Tibial artery (tissue), 4 donors: ENCODE results near the gene SAC3D1.

Experiments used
- DNase-seq, 2 donors: peaks; one replicate each; pipeline ENCODE4 v3.0.0-alpha.2; 2019
- H3K27ac ChIP-seq, 2 donors: fragments of 200-600 bp; sonication (generic) in 1 of 2; 1 replicate in 1 of 2; 2 replicates in 1 of 2; pipeline ENCODE4 v1.5.1; 2018 to 2019; ENCODE audit warnings: mild to moderate bottlenecking in 1 of 2
- H3K27me3 ChIP-seq, 2 donors: fragments of 200-600 bp; sonication (generic) in 1 of 2; one replicate each; pipeline versions ENCODE4 v1.5.1 to v1.6.0; 2016 to 2019
- H3K36me3 ChIP-seq, 3 donors: fragments of 200-600 bp; sonication (generic) in 2 of 3; one replicate each; pipeline ENCODE4 v1.5.1; 2016 to 2019; ENCODE audit warnings: mild to moderate bottlenecking in 2 of 3
- H3K4me1 ChIP-seq, 4 donors: fragments of 200-600 bp; sonication (generic) in 2 of 4; 1 replicate in 3 of 4; 2 replicates in 1 of 4; pipeline ENCODE4 v1.5.1; 2016 to 2019
- H3K4me3 ChIP-seq, 2 donors: fragments of 200-600 bp; sonication (generic) in 1 of 2; 1 replicate in 1 of 2; 2 replicates in 1 of 2; pipeline ENCODE4 v1.5.1; 2018 to 2019; ENCODE audit warnings: mild to moderate bottlenecking in 2 of 2
- H3K9me3 ChIP-seq, 3 donors: fragments of 200-600 bp; sonication (generic) in 1 of 3; one replicate each; pipeline ENCODE4 v1.5.1; 2016 to 2019
- intact Hi-C: fragments of 100-400 bp; cut with DNase I; formaldehyde crosslinking; loops from one replicate; pipeline ENCODE4 v1.15.0; 2023; ENCODE audit warnings: low total_unique reads
- TF ChIP-seq, protein P1 (sequence below), 2 experiments: fragments of 200-600 bp in 1 of 2; fragments of 450-650 bp in 1 of 2; IDR thresholded peaks; one replicate each; pipeline ENCODE4 v1.5.1; 2017 to 2019; ENCODE audit warnings: antibody characterized with exemption in 2 of 2, mild to moderate bottlenecking in 1 of 2, moderate library complexity in 1 of 2

SAC3D1 gene

DNA sequence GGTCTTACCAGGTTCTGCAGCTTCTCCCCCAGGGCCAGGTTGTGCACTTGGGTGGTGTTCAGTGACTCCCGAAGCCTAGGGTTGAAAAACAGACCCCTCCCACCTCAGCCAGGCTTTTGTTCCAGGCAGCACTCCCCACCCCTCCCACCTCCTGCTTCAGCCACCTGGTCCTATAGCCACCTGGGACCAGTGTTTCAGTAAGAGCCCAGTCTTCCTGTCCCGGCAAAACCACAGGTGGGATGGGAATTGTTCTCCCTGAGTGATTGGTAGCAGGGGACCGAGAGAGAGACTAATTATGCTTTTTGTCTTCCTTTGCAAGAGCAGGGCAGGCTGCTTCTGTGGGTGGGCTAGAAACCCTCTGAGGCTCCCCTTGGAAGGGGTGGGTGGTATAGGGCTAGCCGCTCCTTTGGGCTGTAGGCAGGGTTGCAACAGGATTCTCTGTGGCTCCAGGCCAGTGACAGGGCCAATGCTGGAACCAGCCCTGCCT, 25.8 kb downstream of the SAC3D1 start:
- H3K27me3 ChIP-seq, result peaks cover 0 to 25% of the 10 kb centered on the region in 2 donors
- H3K27ac ChIP-seq, result no peak overlapping the region
- H3K36me3 ChIP-seq, result no peaks in the 10 kb centered on the region
- no peak for DNase-seq
- no peak overlapping the region for H3K4me3 ChIP-seq
- no peaks in the 10 kb centered on the region for H3K9me3 ChIP-seq
- H3K4me1 ChIP-seq, result no peaks in the 10 kb centered on the region
- intact Hi-C loops, result no loop called here
- TF ChIP-seq, protein P1, sequence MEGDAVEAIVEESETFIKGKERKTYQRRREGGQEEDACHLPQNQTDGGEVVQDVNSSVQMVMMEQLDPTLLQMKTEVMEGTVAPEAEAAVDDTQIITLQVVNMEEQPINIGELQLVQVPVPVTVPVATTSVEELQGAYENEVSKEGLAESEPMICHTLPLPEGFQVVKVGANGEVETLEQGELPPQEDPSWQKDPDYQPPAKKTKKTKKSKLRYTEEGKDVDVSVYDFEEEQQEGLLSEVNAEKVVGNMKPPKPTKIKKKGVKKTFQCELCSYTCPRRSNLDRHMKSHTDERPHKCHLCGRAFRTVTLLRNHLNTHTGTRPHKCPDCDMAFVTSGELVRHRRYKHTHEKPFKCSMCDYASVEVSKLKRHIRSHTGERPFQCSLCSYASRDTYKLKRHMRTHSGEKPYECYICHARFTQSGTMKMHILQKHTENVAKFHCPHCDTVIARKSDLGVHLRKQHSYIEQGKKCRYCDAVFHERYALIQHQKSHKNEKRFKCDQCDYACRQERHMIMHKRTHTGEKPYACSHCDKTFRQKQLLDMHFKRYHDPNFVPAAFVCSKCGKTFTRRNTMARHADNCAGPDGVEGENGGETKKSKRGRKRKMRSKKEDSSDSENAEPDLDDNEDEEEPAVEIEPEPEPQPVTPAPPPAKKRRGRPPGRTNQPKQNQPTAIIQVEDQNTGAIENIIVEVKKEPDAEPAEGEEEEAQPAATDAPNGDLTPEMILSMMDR (IDR thresholded peaks at IDR 0.05), result no peak

DNA sequence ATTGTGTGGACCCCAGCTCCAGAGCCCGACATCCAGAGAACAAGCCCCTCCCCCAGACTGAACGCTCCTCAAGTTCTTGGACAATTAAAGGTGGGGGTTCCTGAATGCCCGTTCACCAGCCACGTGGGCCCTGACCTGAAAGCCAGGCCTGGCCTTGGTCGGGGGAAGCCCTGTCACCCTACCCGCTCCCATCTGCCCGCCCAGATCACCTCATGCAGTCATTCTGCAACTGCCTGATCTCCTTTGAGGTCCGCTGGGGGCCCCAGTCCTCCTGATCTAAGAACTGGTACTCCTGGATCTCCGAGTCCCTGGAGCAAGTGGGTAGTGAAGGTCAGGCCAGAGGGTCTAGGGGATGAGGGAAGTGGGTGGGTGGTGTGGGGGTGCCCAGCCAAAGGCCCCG, 26.4 kb downstream of the SAC3D1 start:
- no peaks in the 10 kb centered on the region for H3K36me3 ChIP-seq
- no peak for DNase-seq
- intact Hi-C loops, result no loop called here
- TF ChIP-seq, protein P1 (IDR thresholded peaks at IDR 0.05), result no peak
- H3K27me3 ChIP-seq, result peaks cover 0 to 25% of the 10 kb centered on the region in 2 donors
- H3K9me3 ChIP-seq, result no peaks in the 10 kb centered on the region
- no peak overlapping the region for H3K27ac ChIP-seq
- no peaks in the 10 kb centered on the region for H3K4me1 ChIP-seq
- no peak overlapping the region for H3K4me3 ChIP-seq

DNA sequence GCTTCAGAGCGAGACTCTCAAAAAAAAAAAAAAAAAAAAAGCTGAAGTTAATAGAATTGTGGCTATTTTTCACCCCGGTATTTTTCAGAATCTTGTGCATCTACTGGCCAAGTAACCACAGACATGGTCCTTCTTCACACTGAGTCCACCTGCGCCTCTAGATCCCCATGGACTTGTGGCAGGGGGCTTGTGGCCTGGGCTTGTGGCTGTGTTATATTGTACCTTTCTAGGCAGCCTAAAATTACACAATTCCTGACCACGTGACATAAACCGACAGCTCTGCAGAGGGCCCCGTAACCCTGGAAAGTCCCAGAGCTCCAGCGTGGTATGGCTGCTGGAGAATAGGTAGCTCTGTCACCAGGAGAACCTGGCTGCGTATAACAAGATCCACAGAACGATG, 28.2 kb downstream of the SAC3D1 start:
- Histone ChIP-seq H3K4me1 (no peaks in the 10 kb centered on the region), H3K27ac (no peak overlapping the region), H3K36me3 (no peaks in the 10 kb centered on the region), H3K27me3 (peaks cover 0 to 17% of the 10 kb centered on the region in 2 donors), H3K9me3 (no peaks in the 10 kb centered on the region), H3K4me3 (no peak overlapping the region)
- TF ChIP-seq, protein P1 (IDR thresholded peaks at IDR 0.05), result no peak
- intact Hi-C loops, result no loop called here
- no peak for DNase-seq

DNA sequence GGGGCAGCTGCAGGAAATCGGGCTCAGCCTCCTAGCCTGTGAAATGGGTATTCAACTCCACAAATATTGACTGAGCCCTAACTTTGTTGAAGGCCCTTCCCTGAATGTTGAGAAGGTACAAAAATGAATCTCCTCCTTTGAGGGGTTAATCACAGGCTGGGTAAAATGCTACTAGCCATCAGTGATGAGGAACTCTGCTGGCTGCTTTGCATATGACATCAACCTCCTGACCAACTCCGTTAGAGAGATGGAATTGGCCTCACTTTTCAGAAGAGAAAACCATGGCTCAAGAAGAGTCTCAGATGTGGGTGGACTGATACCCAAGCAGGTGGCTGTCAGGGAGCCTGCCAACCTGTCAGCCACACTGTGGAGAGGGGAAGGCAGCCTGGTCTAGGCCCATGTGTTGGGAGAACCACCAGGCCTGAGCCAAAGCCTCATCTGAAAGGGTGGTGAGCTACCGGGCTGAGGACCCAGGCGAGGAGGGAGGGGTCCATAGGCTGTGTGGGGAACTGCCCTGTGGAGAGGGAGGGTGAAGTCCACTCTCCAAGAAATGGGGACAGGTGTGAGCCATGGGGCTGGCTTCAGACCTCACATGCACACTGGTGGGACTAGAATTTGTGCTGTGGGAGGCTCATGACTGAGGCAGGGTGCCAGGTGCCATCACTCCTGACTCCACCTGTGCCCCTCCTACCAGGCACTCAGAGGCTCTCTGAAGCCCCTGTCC, 31.1 kb downstream of the SAC3D1 start:
- DNase-seq, result no peak
- H3K9me3 ChIP-seq, result no peaks in the 10 kb centered on the region
- peaks cover 0 to 7% of the 10 kb centered on the region in 2 donors for H3K27me3 ChIP-seq
- TF ChIP-seq, protein P1 (IDR thresholded peaks at IDR 0.05), result no peak
- no peak overlapping the region for H3K4me3 ChIP-seq
- intact Hi-C loops, result no loop called here
- no peaks in the 10 kb centered on the region for H3K36me3 ChIP-seq
- no peaks in the 10 kb centered on the region for H3K4me1 ChIP-seq
- no peak overlapping the region for H3K27ac ChIP-seq

DNA sequence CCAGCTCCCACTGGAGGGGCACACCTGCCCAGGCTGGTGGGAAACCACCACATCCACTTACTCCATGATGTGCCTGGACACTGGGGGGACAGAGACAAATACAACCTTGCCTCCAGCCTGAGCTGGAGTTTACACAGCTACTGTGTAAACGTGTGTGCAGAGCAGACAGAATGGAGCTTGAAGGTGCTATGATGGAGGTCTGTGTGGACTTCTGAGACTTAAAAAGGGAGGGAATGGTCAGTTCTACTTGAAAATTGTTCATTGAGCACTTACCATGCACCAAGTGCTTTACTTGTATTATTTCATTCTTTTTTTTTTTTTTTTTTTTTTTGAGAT, 31.6 kb downstream of the SAC3D1 start:
- no peak overlapping the region for H3K4me3 ChIP-seq
- no peaks in the 10 kb centered on the region for H3K9me3 ChIP-seq
- TF ChIP-seq, protein P1 (IDR thresholded peaks at IDR 0.05), result no peak
- H3K36me3 ChIP-seq, result no peaks in the 10 kb centered on the region
- DNase-seq, result no peak
- H3K27ac ChIP-seq, result no peak overlapping the region
- peaks cover 0 to 3% of the 10 kb centered on the region in 2 donors for H3K27me3 ChIP-seq
- intact Hi-C loops, result no loop called here
- H3K4me1 ChIP-seq, result no peaks in the 10 kb centered on the region
